GM12872 (cell line): ENCODE results near the gene RIBC1.

Source experiments
- TF ChIP-seq, protein P1 (sequence below): IDR thresholded peaks from 3 replicates; pipeline ENCODE4 v1.5.1; 2011; ENCODE audit warnings: low read depth, mild to moderate bottlenecking, low read length, moderate library complexity; ENCODE audit not compliant: insufficient read depth

RIBC1 gene

DNA sequence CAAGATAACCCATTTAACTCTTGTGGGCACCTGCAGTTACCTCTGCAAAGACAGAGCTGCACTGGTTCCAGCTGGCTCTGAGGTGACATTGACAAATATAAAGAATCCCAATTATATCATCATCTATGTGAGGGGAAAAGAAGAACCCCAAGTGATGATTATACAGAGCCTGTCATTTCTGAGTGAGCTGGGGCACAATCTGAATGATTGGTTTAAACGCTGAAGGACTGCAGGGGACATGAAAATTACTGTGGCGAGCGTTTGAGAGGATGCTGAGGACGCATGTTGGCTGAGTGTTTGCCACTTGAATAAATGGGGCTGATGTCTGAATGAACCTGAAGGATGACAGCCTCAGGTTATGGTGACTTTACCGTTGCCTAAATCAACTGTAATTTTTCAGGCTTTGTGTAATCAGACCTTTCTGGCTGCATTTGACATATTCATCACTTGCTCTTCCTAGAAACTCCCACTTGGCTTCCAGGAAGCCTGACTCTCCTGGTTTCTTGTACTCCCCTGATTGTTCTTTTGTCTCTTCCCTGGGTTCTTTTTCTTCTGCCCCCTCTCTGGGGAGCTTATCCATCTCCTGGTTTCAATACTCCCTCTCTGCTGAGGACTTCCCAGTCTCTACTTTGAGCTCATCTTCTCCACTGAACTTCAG lies 15.6 kb downstream of the RIBC1 start:
- TF ChIP-seq, protein P1, sequence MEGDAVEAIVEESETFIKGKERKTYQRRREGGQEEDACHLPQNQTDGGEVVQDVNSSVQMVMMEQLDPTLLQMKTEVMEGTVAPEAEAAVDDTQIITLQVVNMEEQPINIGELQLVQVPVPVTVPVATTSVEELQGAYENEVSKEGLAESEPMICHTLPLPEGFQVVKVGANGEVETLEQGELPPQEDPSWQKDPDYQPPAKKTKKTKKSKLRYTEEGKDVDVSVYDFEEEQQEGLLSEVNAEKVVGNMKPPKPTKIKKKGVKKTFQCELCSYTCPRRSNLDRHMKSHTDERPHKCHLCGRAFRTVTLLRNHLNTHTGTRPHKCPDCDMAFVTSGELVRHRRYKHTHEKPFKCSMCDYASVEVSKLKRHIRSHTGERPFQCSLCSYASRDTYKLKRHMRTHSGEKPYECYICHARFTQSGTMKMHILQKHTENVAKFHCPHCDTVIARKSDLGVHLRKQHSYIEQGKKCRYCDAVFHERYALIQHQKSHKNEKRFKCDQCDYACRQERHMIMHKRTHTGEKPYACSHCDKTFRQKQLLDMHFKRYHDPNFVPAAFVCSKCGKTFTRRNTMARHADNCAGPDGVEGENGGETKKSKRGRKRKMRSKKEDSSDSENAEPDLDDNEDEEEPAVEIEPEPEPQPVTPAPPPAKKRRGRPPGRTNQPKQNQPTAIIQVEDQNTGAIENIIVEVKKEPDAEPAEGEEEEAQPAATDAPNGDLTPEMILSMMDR, result no peak

DNA sequence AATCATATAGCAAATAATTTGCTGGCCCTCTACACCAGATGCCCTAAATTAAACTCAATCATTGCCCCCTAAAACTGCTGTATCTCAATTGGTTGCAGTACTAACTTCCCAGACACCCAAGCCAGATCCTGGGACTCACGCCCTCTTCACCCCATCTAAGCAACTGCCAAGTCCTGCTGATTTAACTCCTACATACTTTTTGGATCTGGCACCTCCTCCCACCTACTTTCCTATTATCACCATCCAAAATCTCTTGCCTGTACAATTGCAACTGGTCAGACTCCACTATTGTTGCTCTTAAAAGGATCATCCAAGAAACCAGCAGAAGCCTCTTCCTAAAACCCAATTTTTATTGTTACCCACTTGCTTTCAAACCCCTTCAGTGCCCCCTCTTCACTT lies 16.2 kb downstream of the RIBC1 start:
- TF ChIP-seq, protein P1, result no peak

DNA sequence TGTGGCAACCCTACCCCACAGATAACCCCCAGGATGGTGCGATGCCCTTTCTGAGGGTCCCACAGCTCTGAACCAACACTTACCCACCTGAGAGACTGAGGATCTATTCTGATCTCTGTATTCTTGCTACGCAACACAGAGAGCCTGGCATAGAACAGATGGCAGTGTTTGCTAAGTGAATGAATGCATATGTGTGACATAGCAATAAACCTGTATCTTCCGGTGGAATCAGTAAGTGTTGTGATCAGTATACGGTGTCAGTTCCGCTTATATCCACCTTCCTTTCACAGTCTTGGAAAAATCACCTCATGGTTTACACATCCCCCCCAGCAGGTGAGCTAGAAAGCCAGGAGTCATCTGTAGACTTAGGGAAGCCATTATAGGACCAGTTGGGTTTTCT lies 17.4 kb downstream of the RIBC1 start:
- TF ChIP-seq, protein P1, result no peak

DNA sequence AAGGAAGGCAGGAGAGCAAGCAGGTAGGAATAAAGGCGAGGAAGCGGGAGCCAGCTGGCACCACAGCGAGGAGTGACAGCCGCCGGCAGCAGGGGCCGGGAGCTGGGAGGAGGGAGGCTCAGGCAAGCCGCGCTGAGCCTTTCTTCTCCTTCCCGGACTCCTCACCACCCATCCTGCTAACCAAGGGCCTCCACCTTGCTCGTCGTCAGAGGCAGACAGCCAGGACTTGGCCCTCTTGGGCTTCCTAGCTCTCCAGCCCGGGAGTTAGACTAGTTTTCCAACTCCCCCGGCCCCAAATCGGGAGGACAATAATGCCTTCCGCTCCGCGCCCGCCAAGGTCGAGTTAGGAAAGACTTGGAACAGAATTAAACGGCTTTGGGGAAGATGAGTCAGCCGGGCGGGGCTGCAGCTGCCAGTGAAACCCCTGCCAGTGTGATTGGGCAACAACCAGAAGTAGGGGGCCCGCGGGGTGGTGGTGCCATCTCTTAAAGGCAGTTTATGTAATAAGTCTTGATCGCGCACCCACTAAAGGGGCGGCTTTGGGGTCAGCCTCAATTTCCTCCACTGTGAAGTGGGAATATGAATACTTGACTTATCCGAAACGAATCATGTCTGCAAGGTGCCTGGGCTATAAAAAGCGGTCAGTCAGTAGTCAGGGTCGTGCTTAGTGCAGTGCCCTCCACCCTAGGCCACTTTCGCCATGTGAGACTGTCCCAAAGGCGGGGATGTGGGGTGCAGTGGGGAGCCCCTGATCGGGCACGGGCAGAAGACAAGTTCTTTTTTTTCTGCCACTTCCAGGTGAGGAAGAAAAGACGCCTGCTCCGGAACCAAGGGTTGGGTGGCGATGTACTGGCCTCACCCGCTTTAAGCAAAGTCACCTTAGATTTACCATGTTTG lies 18.2 kb downstream of the RIBC1 start:
- TF ChIP-seq, protein P1, result no peak

DNA sequence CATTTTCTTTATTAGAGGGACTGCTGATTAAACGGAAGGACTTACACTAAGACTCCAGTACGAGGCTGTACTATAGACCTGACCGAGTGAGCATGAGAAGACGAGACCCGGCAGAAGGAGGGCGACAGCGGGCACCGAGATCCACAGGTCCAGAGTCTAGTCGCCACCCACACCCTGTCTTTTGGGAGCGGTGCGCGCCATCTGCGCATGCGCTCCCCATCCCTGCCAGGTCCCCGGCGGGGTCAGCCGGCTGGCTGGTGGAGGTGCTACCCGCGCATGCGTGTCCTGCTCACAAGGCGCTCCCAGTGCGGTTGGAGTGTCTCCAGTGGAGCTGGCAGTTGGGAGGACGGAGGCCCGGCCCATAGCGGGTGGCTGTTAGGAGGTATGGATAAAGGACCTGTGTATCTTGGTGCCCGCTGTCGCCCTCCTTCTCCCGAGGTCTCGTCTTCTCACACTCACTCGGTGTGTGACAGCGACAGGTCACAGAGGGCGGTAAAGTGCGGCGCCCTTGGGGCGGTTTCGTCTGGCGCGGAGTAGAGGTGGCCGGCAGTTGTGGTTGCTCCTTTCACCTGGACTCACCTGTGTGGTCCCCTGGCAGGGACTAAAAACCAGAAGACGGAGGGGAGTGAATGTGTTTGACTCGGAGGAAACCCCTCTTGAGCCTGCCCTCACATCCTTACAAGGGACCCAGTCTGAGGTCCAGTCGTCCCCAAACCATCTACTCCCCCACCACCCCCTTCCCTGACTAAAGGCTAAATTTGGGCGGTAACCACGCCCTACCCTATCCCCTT lies 19.1 kb downstream of the RIBC1 start:
- TF ChIP-seq, protein P1, result peak; percentile 15; the same call in 1 of the 3 replicates

DNA sequence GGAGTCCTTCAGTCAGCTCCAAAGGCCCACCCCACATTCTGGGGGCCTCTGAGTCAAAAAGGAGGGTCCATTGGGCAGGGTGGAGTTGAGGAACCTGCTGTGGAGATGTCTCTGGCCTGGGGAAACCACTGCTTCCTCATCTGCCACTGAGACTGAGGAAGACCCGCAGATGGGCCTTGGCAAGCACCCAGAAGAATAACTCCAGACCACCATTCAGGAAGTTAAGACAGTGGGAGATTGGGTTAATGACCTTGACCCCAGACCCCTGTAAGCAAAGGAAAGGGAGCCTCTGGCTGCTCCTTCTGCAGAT lies 19.6 kb downstream of the RIBC1 start:
- TF ChIP-seq, protein P1, result no peak

DNA sequence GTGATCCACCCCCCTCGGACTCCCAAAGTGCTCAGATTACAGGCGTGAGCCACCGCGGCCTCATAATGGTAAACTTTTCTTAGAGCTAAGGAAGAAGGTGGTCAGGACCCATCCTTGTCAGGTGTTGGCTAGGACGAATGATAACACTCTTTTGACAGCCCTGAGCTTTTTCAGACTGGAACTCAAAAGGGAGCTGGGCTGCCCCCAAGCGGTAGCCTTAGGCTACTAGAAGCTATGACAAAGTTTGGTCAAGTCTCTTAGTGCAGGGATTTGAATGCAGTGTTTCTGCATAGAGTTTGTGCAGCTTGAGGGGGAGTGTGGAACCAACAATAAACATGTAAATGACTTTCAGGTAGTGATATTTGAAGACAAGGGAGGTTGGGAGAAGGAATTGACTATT lies 23.3 kb downstream of the RIBC1 start:
- TF ChIP-seq, protein P1, result peak; percentile 62
